Measurements from ENCODE around the gene SPRYD4.

SPRYD4 gene

DNA sequence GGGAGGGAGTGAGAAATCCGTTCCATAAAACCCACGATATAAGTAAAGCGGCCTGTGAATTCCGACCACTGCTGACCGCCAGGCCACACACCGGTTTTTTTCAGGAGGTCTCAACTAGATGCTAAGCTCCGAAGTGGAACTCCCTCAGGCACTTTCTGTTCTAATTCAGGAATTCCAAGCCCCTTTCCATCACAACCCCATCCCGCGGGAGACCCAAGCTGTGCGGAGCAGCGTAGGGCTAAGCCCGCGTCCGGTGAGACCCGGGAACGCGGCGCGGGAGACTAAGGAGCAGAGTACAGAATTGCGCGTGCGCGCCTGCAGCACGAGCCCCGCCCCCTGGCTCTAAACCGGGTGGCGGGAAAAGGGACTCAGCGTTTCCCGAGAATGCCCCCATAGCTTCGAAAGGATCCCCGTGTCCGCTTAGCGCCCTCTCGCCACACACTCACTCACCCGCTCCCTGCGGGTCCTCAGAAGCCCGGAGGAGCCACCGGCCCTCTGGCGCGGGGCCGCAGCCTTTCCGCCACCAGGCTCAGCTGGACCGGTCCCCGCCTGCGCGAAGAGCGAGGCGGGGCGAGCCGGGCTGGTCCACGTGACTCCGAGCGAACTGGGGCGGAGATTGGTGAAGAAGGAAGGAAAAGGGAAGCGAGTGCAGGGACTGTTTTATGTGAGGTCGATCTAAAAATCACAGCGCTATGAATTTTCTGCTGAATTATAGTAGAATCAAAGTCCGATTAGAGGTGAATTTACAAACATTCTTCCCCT is 19.3 kb upstream of the SPRYD4 start, which contains the start of gene TIMELESS:
Gene TIMELESS (minus strand): TSS at position 567 of the 762 bp plus-strand sequence. CDS start 15,256 bp downstream, outside the sequence.
- TF ChIP-seq Cebpa-rat (IDR thresholded peaks at IDR 0.05) = no peak
- no peaks in the 10 kb centered on the region for H3K27me3 ChIP-seq
- H4K20me1 ChIP-seq = no peaks in the 10 kb centered on the region
- peaks cover 0 to 23% (median 15%) of the 10 kb centered on the region in 11 experiments; a peak in 19 of 22 replicates for H3K36me3 ChIP-seq
- peak within 1 kb of the TSS; percentile 76 to 96 (median 89) for H3K4me2 ChIP-seq
- H3K4me3 ChIP-seq = peak within 1 kb of the TSS; percentile 56 to 85 (median 72)
- peak within 1 kb of the TSS; percentile 74 to 94 (median 88) for H3K27ac ChIP-seq
- peaks cover 24 to 40% (median 26%) of the 10 kb centered on the region in 10 experiments for H3K4me1 ChIP-seq
- peak within 1 kb of the TSS; percentile 77 to 93 (median 87) for H3K9ac ChIP-seq
- peaks cover under 1 to 20% (median 10%) of the 10 kb centered on the region in 11 experiments; a peak in 20 of 22 replicates for H3K9me3 ChIP-seq (replicated peaks in 1 of 11)

DNA sequence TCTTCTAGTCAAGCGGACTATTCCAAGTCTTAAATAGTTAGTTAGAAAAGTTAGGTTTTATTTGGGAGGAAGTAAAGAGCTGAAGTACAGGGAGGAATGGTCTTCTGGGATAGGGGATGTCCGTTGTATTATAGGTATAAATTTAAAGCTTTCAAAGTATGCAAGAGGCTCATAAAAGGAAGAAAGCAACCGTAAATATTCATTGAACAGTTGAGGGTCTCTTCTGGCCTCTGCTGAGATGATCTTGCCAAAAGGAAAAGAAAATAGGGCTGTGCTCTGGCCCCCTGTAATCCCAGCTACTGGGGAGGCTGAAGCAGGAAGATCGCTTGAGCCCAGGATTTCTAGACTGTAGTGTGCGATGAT is 18.8 kb upstream of the SPRYD4 start:
- Histone ChIP-seq H3K4me1 (peaks cover 24 to 36% (median 26%) of the 10 kb centered on the region in 10 experiments), H3K27me3 (no peaks in the 10 kb centered on the region), H3K27ac (peak overlapping the region; percentile 74 to 94 (median 88)), H3K9ac (peak overlapping the region; percentile 77 to 93 (median 87)), H3K36me3 (peaks cover 0 to 17% (median 9%) of the 10 kb centered on the region in 11 experiments; a peak in 17 of 22 replicates), H4K20me1 (no peaks in the 10 kb centered on the region), H3K9me3 (replicated peaks in 1 of 11) (peaks cover 0 to 14% (median 5%) of the 10 kb centered on the region in 11 experiments; a peak in 19 of 22 replicates), H3K4me3 (peak overlapping the region; percentile 56 to 85 (median 72)), H3K4me2 (peak overlapping the region; percentile 76 to 96 (median 89))
- no peak for TF ChIP-seq Cebpa-rat (IDR thresholded peaks at IDR 0.05)

GRCh38 chr12:56450241-56450640 is 18.1 kb upstream of the SPRYD4 start:
- Histone ChIP-seq H4K20me1 (no peaks in the 10 kb centered on the region), H3K4me2 (peak overlapping the region; percentile 76 to 96 (median 89)), H3K4me1 (peaks cover 24 to 35% (median 26%) of the 10 kb centered on the region in 10 experiments), H3K27ac (peak overlapping the region in 9 of 11 experiments; percentile 74 to 94 (median 89); a peak in 13 of 22 replicates), H3K9ac (peak overlapping the region in 2 of 11 experiments; percentile 80 to 87; a peak in 4 of 22 replicates), H3K36me3 (peaks cover 0 to 12% (median 6%) of the 10 kb centered on the region in 11 experiments; a peak in 9 of 22 replicates), H3K4me3 (no peak overlapping the region; a peak in 1 of 20 replicates), H3K27me3 (no peaks in the 10 kb centered on the region), H3K9me3 (replicated peaks in 1 of 11) (peaks cover 0 to 9% (median 0%) of the 10 kb centered on the region in 11 experiments; a peak in 4 of 22 replicates)
- no peak for TF ChIP-seq Cebpa-rat (IDR thresholded peaks at IDR 0.05)

GRCh38 chr12:56451147-56451546 is 17.2 kb upstream of the SPRYD4 start:
- peaks cover 0 to 2% (median 0%) of the 10 kb centered on the region in 11 experiments; a peak in 2 of 22 replicates for H3K9me3 ChIP-seq (replicated peaks in 1 of 11)
- no peak overlapping the region for H3K27ac ChIP-seq
- no peaks in the 10 kb centered on the region for H3K27me3 ChIP-seq
- H3K4me1 ChIP-seq = peaks cover 24 to 35% (median 26%) of the 10 kb centered on the region in 10 experiments
- no peaks in the 10 kb centered on the region for H4K20me1 ChIP-seq
- peaks cover 0 to 8% (median under 1%) of the 10 kb centered on the region in 11 experiments; a peak in 6 of 22 replicates for H3K36me3 ChIP-seq
- H3K9ac ChIP-seq = no peak overlapping the region
- no peak overlapping the region for H3K4me2 ChIP-seq
- no peak for TF ChIP-seq Cebpa-rat (IDR thresholded peaks at IDR 0.05)
- H3K4me3 ChIP-seq = no peak overlapping the region

GRCh38 chr12:56454557-56454956 is 13.8 kb upstream of the SPRYD4 start, which contains the start of gene MIP:
Gene MIP, minus strand, starts transcription at chr12:56454657. Its CDS starts 44 bp downstream, at chr12:56454613.
- no peak within 1 kb of the TSS for H3K9ac ChIP-seq
- H3K27ac ChIP-seq = no peak within 1 kb of the TSS
- H4K20me1 ChIP-seq = no peaks in the 10 kb centered on the region
- H3K4me3 ChIP-seq = no peak within 1 kb of the TSS
- H3K36me3 ChIP-seq = no peaks in the 10 kb centered on the region
- no peaks in the 10 kb centered on the region for H3K27me3 ChIP-seq
- no peak for TF ChIP-seq Cebpa-rat (IDR thresholded peaks at IDR 0.05)
- H3K4me2 ChIP-seq = no peak within 1 kb of the TSS
- peaks cover 12 to 18% (median 17%) of the 10 kb centered on the region in 10 experiments for H3K4me1 ChIP-seq
- H3K9me3 ChIP-seq (replicated peaks in 1 of 11) = no peaks in the 10 kb centered on the region

DNA sequence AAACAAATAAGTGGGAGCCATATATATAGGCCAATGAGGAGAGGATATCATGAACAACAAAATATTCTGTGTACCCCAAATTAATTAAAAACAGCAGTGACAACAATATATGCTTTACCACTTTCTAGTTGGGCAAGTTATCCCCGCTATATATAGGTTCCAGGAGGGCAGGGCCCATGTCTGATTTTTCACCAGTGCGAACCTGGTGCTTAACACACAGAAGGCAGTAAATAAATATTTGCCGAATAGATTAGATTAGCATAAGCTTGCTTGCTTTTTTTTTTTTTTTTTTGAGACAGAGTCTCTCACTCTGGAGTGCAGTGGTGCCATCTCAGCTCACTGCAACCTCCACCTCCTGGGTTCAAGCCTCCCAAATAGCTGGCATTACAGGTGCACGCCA is 10.6 kb upstream of the SPRYD4 start:
- H3K4me2 ChIP-seq = no peak overlapping the region
- no peak overlapping the region for H3K27ac ChIP-seq
- no peaks in the 10 kb centered on the region for H4K20me1 ChIP-seq
- peaks cover 16 to 27% (median 24%) of the 10 kb centered on the region in 10 experiments for H3K4me1 ChIP-seq
- TF ChIP-seq Cebpa-rat (IDR thresholded peaks at IDR 0.05) = no peak
- H3K36me3 ChIP-seq = no peaks in the 10 kb centered on the region
- no peak overlapping the region for H3K4me3 ChIP-seq
- no peaks in the 10 kb centered on the region for H3K27me3 ChIP-seq
- no peaks in the 10 kb centered on the region for H3K9me3 ChIP-seq (replicated peaks in 1 of 11)
- no peak overlapping the region for H3K9ac ChIP-seq

DNA sequence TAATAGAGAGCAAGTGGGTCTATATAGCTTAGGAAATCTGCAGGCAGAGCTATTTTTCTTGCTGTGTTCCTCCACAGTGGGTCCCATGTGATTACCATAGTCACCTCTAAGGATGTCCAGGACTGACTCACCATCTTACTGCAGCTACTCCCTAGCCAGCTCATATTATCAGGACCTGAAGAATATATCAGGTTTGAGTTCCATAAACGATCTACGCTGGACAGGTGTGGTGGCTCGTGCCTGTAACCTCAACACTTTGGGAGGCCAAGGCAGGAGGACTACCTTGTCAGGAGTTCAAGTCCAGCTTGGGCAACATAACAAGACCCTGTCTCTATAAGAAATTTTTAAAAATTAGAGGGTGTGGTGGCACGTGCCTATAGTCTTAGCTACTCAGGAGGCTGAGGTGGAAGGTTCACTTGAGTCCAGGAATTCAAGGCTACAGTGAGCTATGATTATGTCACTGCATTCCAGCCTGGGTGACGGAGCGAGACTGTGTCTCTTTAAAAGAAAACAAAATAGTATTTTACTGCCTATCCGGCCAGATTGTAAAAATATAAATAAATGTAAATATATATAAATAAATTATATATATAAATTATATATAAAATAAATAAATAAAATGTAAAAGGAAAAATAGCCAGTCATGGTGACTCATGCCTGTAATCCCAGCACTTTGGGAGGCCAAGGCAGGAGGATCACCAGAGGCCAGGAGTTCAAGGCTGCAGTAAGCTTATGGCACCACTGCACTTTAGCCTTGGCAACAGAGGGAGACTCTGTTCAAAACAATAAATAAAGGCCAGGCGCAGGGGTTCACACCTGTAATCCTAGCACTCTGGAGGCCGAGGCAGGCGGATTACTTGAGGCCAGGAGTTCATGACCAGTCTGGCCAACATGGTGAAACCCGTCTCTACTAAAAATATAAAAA is 6.9 kb upstream of the SPRYD4 start:
- no peaks in the 10 kb centered on the region for H3K27me3 ChIP-seq
- TF ChIP-seq Cebpa-rat (IDR thresholded peaks at IDR 0.05) = no peak
- peak overlapping the region in 8 of 11 experiments; percentile 69 to 88 (median 78); a peak in 15 of 22 replicates for H3K27ac ChIP-seq
- H3K9me3 ChIP-seq (replicated peaks in 1 of 11) = no peaks in the 10 kb centered on the region
- no peaks in the 10 kb centered on the region for H3K36me3 ChIP-seq
- H4K20me1 ChIP-seq = no peaks in the 10 kb centered on the region
- H3K4me2 ChIP-seq = peak overlapping the region in 5 of 11 experiments; percentile 18 to 67 (median 54); a peak in 6 of 22 replicates
- H3K4me1 ChIP-seq = peaks cover 20 to 27% (median 25%) of the 10 kb centered on the region in 10 experiments
- no peak overlapping the region for H3K4me3 ChIP-seq
- peak overlapping the region in 5 of 11 experiments; percentile 5 to 72 (median 55); a peak in 6 of 22 replicates for H3K9ac ChIP-seq

DNA sequence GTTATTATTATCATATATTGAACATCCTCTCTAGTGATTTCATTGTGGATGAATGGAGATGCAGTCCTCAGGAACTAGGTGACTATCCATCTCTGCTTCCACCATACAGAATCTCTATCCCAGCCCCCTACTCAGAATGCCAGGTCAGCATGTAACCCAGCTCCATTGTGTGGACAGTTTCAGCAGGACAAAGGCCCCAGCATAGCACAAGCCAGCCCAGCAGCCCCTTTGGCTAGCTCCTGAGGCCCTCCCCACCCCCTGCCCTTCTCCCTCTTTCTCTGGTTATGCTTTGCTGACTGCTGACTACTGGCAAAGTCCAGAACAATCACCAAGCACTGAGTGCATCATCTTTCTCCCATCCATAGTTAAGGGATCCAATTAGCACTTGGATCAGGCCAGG is 5.8 kb upstream of the SPRYD4 start:
- no peaks in the 10 kb centered on the region for H3K36me3 ChIP-seq
- 0 out of 22 replicates have a peak overlapping the region, but pooled peaks of 2 of the 11 experiments have one; percentile 1 to 32 for H3K27ac ChIP-seq
- H3K4me2 ChIP-seq = no peak overlapping the region
- TF ChIP-seq Cebpa-rat (IDR thresholded peaks at IDR 0.05) = no peak
- peak overlapping the region in 3 of 11 experiments; percentile 2 to 38 (median 5); a peak in 3 of 22 replicates for H3K9ac ChIP-seq
- peaks cover 23 to 31% (median 26%) of the 10 kb centered on the region in 10 experiments for H3K4me1 ChIP-seq
- no peak overlapping the region for H3K4me3 ChIP-seq
- no peaks in the 10 kb centered on the region for H3K9me3 ChIP-seq (replicated peaks in 1 of 11)
- H4K20me1 ChIP-seq = no peaks in the 10 kb centered on the region
- no peaks in the 10 kb centered on the region for H3K27me3 ChIP-seq

All from BLaER1 treated with 17β-estradiol and CSF1 and Interleukin-3, amounts not matched to agents 10 nM and 100 nM (cell line).